Measurements from ENCODE around the gene SETDB1.

- TF ChIP-seq POLR2A (IDR thresholded peaks at IDR 0.05) (no peak), CTCF (IDR thresholded peaks at IDR 0.05) (no peak)
These were observed 71.1 kb downstream of the SETDB1 start for GRCh38 chr1:150997126-150997872.

Measured in transverse colon (tissue), 3 donors.